GM12874 (cell line): ENCODE results near the gene TKFC.

Source experiments
- CTCF ChIP-seq: IDR thresholded peaks from 2 replicates; pipeline ENCODE4 v1.5.1; 2011; ENCODE audit warnings: low read depth, mild to moderate bottlenecking, control low read depth, low read length, moderate library complexity; ENCODE audit not compliant: insufficient read depth

The TKFC gene

GRCh38 chr11:61294717-61295595 lies 38.1 kb upstream of the TKFC start, which contains the start of gene VWCE:
Gene VWCE (minus strand): TSS chr11:61295316. CDS start chr11:61295037, 279 bp downstream.
- peak; percentile 57 for TF ChIP-seq CTCF

DNA sequence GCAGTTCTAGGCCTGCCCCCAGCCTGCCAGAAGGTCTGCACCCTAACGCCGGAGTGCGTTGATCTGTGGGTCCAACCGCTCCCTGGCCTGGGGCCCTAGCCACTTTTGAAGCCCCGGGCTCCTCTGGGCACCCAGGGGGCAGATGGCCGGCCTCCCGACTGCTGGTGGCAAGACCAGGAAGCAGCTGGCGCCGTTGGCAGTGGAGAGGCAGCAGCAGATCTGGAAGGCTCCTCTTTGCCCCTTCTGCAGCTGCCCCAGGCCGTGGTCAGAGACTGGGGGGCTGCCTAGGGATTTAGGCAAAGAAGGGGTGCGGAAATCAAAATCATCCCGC lies 37.5 kb upstream of the TKFC start:
- TF ChIP-seq CTCF, result no peak

DNA sequence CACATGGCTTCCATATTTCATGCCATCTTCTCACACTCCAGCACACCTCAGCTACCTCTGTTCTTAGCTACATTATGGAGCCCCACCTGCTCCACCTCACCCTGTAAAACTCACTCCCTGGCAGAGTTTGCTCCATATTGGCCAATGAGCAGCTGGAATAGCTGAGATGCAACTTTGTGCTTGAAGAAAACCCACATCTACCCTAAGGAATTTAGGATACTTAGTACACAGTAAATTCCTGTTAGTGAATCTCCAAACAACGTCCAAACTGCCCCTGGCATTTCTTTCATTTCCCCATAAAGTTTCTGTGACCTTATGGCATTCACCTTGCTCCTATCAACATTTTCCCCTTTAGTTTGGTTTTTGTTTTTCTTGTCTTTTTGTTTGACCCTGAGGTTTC lies 35.7 kb upstream of the TKFC start:
- no peak for TF ChIP-seq CTCF

DNA sequence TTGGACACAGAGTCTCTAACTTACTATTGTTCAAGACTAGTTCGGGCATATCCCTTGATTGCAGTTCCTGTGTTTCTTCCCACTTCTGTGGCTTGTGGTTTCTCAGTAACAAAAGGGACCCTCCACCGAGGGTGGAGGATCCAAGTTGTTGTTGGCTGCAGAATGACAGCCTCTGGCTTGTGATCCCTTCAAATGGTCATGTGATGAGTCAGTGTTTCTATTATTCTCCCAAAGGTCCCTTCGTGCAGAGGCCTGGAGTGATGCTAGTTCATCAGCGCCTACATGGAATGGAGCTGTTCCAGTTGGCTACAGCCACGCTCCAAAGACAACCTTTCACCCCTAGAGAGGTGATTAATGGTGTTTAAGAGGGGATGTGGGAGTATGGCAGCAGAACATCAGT lies 35.3 kb upstream of the TKFC start:
- no peak for TF ChIP-seq CTCF

DNA sequence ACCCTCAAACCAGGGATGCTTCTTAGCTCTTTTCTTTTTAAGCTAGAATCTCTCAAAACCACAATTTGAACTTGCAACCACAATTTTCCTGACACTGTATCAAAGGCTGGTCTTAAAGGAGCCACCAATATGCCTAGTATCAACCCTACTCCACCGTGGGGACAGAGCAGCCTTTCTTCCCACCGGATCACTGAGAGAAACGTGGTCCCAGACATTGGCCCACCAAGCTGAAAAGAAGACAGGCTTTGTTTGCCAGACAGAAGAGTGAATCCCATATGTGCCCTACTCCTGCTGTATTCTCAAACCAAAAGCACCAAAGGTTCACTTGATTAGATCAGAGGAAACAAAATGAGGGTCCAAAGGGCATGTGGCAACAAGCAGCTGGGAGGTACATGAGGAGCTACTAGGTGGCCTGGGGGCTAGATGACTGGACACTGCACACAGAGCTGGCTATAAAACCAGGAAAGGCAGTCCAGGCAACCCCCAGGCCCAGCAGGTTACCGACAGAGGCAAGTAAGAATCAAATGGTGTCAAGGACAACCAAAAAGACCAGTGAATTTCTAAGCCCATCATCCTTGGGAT lies 34.3 kb upstream of the TKFC start:
- no peak for TF ChIP-seq CTCF

DNA sequence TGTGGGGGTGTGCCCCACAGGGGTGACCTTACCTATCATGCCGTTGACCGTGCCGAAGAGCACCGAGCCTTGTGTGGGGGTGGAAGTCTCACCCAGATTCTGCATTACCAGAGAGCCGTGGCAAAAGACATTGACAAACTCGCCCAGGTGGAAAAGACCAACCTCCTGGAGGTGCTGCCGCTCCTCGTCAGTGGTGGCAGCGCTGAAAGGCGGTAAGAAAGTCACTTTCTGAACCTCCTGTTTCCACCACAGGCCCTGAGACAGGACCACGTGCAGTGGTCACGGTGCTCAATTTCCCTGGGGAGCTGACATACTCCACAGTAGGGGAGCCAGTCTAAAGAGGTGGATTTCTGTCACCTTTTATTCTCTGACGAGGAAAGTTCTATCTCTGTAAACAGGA lies 30.5 kb upstream of the TKFC start:
- no peak for TF ChIP-seq CTCF

- no peak for TF ChIP-seq CTCF
Observed at GRCh38 chr11:61303725-61304124, 29.3 kb upstream of the TKFC start.
